HG03045 (cell line): Measurements from ENCODE around the gene MAFB.
A peak's percentile ranks its signal among the peaks of the same experiment; 100 is the strongest.

Experiments
- ATAC-seq: cut with Tn5 transposase; IDR thresholded peaks from one replicate; pipeline ENCODE4 v1.9.1; 2021; ENCODE audit warnings: mild to moderate bottlenecking, moderate library complexity; ENCODE audit not compliant: unreplicated experiment

Gene MAFB

GRCh38 chr20:40703975-40704530 lies 15.0 kb upstream of the MAFB start:
- ATAC-seq, result no peak

GRCh38 chr20:40702504-40702903 lies 13.5 kb upstream of the MAFB start:
- no peak for ATAC-seq

GRCh38 chr20:40698744-40699143 lies 9.7 kb upstream of the MAFB start:
- no peak for ATAC-seq

GRCh38 chr20:40698281-40698680 lies 9.2 kb upstream of the MAFB start:
- ATAC-seq, result no peak

DNA sequence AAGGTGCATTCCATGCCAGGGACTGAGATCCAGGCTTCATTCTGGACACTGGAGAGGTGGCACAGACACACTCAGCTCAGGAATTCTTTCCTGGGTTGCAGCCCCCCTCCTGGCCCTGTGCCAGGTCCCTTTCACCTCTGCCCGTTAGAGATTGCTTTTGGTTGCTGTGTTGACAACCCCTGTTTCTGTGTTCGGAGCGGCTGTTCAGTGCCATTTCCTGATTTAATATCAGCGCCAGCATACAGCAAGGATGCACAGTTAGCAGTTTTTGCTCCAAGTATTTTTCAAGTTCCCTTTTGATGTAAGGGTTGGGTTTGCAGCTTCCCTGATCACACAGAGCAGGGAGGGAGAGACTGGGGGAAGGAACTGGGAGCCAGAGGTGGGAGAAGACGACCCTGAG lies 8.5 kb upstream of the MAFB start:
- no peak for ATAC-seq

GRCh38 chr20:40695214-40695613 lies 6.2 kb upstream of the MAFB start:
- ATAC-seq, result no peak

GRCh38 chr20:40694246-40694645 lies 5.2 kb upstream of the MAFB start:
- ATAC-seq, result no peak

DNA sequence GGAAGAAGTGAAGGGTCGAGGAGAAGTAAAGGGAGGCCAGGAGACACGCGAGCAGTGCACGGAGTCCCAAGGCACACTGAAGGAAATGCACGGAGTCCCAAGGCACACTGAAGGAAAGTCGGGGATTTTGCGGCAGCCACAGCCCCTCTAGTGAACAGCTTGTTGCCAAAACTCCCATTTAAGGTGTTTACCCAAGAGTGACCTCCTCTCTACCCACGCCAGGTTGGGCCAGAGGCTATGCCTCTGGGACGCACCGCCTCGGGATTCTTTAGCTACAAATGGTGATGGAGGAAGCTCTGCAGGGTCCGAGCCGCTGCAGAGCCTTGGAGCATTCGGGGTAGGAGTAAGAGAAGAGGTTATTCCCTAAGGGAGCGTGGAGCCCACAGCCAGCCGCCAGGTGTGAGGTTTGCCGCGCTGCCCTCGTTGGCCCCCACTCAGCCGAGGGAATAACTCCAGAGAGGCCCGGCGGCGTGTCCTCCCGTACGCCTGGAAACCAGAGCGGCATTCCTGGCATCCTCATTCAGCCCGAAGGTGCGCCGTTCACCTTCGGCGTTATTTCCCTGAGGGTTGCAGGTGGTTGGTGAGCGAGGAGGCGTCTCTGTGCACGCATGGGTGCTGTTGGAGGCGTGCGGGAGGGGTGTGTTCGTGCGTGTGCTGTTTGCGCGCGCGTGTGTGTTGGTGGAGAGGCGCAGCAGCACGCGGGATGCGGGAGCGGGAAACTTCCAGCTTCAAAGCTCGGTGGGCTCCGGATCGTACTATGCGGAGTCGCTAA lies 3.4 kb upstream of the MAFB start:
- ATAC-seq, result no peak

GRCh38 chr20:40691566-40692239 lies 2.7 kb upstream of the MAFB start:
- ATAC-seq, result no peak

DNA sequence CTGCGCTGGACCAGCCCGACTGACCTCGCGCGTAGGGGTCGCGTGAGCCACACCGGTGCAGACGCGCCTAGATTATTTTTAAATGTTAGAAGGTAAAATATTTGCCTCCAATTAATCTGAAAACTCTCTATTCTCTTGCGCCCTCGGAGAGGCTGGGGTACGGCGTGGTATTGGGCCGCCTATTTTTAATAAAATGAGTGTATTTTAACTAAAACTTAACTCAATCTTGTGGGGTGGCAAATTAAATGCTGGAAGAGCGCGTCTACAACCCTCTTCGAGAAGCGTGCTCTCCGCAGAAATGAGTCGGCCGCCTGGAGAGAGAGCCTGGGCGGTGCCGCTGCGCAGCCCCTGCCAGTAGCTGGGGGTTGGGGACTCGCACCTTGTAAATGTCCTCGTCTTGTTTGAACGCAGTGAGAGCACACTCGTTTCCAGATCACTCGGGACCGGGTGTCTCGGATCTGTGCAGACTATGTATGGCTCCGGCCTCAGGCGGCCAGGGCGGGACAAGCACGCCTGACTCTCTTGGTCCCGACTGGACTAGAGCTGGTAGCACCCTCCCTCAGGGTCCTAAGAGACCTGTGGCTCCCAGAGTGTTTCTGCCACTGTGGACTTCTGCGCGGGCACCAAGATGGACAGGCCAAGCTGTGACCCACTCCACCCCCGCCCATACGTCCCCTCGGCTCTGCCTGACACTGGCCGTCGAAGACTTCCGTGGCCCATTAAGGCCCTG lies 2.0 kb upstream of the MAFB start:
- ATAC-seq, result no peak

DNA sequence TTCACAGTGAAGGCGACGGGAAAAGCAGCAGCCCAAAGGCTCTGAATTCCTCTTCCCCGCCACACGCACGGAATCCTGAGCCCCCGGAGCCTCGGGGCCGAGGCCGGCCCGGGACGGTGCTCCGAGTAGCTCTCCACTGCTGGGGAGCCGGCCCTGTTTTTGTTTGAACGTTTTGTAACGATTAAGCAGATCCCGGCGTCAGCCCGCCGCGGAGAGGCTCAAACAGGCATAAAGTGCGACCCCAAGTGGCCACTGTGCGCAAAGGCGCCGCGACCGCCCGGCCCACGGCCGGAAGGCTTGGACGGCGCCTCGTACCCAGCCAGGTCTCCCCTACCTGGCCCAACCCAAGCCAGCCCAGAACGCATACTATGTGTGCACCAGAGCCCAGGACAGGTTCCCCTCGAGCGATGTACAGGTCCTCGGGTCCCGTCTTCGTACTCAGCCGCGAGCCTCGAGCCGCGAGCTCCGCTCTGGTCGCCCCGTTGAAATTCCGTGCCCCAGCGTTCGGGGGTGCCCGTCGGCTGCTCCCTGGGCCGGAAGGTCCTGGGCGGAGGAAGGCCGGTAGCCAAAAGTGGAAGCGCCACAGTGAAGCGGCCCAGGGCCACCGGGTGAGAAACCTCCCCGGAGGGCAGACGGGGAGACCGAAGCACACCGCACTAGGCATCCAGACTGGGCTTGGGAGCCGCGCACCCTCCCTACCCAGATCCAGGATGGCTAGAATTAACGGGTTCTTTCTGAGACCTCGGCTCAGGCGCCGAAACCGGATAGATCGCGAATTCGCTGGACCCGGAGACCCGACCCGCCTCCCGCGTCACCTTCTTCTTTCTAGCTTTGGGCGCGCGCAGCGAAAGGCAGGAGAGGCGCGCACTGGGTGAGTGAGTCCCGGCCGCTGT lies 1.2 kb upstream of the MAFB start:
- ATAC-seq, result peak; percentile 44

GRCh38 chr20:40688129-40689099 lies 622 bp downstream of the MAFB start:
- ATAC-seq, result no peak

DNA sequence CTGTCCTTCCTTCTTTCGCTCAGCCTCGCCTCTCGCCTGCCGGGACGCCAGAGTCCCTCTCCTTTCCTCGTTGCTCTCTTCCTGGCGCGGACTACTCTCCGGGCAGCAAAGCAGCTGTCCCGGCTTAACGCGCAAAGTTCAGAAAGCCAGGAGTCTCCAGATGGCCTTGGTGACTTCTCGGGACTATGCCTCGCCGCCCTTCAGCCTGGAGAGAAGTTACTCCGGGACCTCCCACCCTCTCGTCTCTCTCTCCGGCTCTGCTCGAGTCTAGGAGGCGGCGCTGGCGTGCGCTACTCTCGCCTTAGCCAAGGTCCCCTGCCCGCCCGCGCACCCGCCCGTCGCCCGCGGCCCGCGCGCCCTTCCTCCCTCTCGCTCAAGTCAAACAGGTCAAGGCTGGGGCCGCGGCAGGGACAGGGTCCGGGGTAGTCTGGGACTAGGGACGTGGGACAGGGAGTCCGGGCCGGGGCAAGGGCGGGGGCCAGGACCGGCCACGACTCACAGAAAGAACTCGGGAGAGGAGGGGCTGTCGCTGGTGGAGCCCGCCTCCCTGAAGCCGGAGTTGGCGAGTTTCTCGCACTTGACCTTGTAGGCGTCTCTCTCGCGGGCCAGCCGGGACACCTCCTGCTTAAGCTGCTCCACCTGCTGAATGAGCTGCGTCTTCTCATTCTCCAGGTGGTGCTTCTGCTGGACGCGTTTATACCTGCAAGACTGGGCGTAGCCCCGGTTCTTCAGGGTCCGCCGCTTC lies 1.5 kb downstream of the MAFB start:
- ATAC-seq, result no peak

DNA sequence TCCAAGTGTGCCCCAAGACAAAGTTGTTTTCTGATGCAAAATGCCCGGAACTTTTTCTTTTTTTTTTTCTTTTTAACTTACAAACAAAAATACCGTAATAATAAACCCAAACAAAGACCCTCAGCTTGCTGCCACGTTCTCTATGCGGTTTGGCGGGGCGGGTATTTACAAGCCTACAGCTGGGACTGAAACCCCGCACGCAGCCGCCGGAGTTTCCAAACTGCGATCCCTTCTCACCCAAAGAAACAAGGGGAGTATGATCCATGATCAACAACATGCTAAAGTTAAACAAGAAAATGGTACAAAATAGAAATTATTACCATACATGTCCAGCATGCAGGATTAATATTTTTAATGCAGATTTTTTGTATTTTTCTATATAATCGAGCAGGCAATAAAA lies 2.1 kb downstream of the MAFB start:
- no peak for ATAC-seq

DNA sequence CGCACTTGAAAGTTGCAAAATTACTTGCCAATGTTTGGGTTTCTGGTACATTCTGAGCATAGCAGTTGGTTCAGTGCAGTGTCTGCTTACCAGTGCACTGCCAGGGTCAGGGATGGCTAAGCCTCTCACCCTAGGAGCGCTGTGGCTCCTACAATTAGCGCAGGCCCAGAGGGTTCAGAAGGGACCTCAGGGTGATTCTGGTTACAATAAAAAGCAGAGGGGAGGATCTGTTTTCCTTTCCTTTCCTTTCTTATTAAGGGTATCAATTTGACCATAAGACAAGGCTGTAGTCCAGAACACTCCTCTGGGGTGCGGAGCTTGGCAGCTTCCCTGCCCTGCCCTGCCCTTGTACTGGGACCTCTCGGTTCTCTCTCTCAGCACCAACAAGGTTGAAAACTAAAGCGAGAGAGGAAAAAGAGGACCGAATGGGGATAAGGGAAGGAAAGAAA lies 2.6 kb downstream of the MAFB start:
- ATAC-seq, result no peak

DNA sequence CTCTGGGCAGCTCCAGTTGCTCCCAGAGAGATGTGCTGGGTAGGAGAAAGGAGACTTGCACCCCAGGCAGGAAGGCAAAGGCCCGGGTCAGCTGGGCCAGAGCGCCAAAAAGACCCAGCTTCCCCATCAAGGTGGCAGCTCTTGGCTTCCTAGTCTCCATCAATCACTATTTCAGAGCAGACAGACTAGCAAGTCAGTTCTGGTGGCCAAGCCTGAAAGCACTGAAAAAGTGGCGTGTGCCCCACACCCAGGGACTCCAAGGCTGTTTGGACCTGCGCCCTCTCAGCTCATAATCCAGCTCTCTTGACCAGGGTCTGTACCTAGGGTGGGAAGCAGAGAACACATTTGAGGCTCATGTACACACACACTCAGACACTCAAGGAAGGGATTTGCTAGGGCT lies 3.7 kb downstream of the MAFB start:
- no peak for ATAC-seq

GRCh38 chr20:40683894-40684268 lies 5.2 kb downstream of the MAFB start:
- no peak for ATAC-seq

- ATAC-seq, result no peak
Observed at GRCh38 chr20:40683221-40683893, 5.7 kb downstream of the MAFB start.
